Loucy (cell line): ENCODE data around the gene BRICD5.

ENCODE experiments used
- EZH2phosphoT487 ChIP-seq: fragments of 200-600 bp; IDR thresholded peaks from 2 replicates; pipeline ENCODE4 v1.6.1; 2018; ENCODE audit warnings: antibody characterized with exemption, mild to moderate bottlenecking, moderate library complexity, borderline replicate concordance
- TF ChIP-seq, protein P1 (sequence below): fragments of 200-600 bp; sonication (generic); conservative IDR thresholded peaks from 2 replicates; pipeline ENCODE4 v1.5.1; 2014; ENCODE audit warnings: mild to moderate bottlenecking, antibody characterized with exemption, low read length

DNA sequence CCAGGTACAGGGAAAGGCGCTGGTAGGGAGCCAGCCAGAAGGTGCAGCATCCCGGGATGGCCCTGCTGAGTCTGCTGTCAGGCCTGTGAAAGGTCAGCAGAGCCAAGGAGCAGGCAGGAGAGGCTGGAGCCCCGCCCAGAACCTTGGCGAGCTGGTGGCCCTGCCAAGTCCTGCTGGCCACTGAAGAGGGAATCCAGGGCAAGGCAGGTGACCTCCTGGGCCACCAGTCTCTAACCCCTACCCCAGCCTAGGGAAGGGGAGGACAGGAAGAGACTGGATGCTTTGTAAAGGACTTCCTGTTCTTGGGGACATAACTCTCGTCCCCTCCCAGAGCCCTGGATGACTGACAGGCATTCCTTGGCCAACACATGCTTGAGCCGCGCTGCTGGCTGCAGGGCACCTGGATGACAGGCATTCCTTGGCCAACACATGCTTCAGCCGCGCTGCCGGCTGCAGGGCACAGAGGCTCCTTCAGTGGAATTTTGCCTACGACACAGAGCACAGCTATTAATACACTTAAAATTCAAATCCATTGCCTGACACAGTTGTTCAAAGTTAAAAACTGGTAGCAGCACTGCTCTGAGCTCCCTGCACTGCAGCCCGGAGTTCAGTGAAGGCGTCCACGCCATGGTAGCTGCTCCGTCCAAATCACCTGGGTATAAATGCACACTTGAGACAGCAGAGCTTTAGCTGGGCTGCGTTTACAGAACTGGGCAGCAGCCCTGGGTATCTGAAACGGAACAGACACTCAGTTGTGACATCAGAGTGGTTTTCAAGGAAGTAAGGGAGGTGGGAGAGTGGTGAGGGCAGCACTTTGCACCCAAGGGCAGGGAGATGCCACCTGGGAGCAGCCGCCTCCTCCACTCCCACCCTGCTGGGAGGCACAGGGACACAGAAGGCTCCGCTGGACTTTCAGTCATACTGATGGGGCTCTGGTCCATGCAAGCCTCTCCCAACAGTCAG lies 2.0 kb upstream of the BRICD5 start:
- TF ChIP-seq, protein P1, sequence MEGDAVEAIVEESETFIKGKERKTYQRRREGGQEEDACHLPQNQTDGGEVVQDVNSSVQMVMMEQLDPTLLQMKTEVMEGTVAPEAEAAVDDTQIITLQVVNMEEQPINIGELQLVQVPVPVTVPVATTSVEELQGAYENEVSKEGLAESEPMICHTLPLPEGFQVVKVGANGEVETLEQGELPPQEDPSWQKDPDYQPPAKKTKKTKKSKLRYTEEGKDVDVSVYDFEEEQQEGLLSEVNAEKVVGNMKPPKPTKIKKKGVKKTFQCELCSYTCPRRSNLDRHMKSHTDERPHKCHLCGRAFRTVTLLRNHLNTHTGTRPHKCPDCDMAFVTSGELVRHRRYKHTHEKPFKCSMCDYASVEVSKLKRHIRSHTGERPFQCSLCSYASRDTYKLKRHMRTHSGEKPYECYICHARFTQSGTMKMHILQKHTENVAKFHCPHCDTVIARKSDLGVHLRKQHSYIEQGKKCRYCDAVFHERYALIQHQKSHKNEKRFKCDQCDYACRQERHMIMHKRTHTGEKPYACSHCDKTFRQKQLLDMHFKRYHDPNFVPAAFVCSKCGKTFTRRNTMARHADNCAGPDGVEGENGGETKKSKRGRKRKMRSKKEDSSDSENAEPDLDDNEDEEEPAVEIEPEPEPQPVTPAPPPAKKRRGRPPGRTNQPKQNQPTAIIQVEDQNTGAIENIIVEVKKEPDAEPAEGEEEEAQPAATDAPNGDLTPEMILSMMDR: no peak
- no peak for TF ChIP-seq EZH2phosphoT487
